ENCODE results near the gene ARHGEF37. TPM values are rescaled to one million over a fixed set of nuclear protein-coding genes. Genes with fewer than 3 reads are reported as not detected.

Gene ARHGEF37
- total RNA-seq, 1 donor from 2014 or later = 4.1 TPM

GRCh38 chr5:149671544-149671943, 90.2 kb downstream of the ARHGEF37 start:
- DNase-seq (ENCODE audit: low read depth) = no peak
- H3K4me3 ChIP-seq (ENCODE audit: low read depth, low read length) = no peak overlapping the region
- H3K36me3 ChIP-seq (ENCODE audit: control insufficient read depth, insufficient read depth, low read length) = no peaks in the 10 kb centered on the region
- TF ChIP-seq CTCF (IDR thresholded peaks at IDR 0.05; ENCODE audit: insufficient read depth, low read length, poor library complexity, severe bottlenecking) = no peak
- H3K27me3 ChIP-seq (ENCODE audit: control insufficient read depth, insufficient read depth, low read length) = peaks cover 2% of the 10 kb centered on the region

- DNase-seq (ENCODE audit: low read depth) = no peak
- Histone ChIP-seq H3K4me3 (ENCODE audit: low read depth, low read length) (no peak overlapping the region), H3K36me3 (ENCODE audit: control insufficient read depth, insufficient read depth, low read length) (no peaks in the 10 kb centered on the region), H3K27me3 (ENCODE audit: control insufficient read depth, insufficient read depth, low read length) (peaks cover 2% of the 10 kb centered on the region)
- no peak for TF ChIP-seq CTCF (IDR thresholded peaks at IDR 0.05; ENCODE audit: insufficient read depth, low read length, poor library complexity, severe bottlenecking)
Observed at GRCh38 chr5:149672701-149673476, 91.6 kb downstream of the ARHGEF37 start.

GRCh38 chr5:149674686-149675085, 93.4 kb downstream of the ARHGEF37 start:
- DNase-seq (ENCODE audit: low read depth) = no peak

GRCh38 chr5:149675610-149676201, 94.4 kb downstream of the ARHGEF37 start:
- peaks cover 2% of the 10 kb centered on the region for H3K27me3 ChIP-seq (ENCODE audit: control insufficient read depth, insufficient read depth, low read length)
- H3K36me3 ChIP-seq (ENCODE audit: control insufficient read depth, insufficient read depth, low read length) = no peaks in the 10 kb centered on the region
- peak; percentile 23 for DNase-seq (ENCODE audit: low read depth)
- TF ChIP-seq CTCF (IDR thresholded peaks at IDR 0.05; ENCODE audit: insufficient read depth, low read length, poor library complexity, severe bottlenecking) = no peak
- no peak overlapping the region for H3K4me3 ChIP-seq (ENCODE audit: low read depth, low read length)

More at GRCh38 chr5:149674686-149675085, 93.4 kb downstream of the ARHGEF37 start:
- no peak for TF ChIP-seq CTCF (IDR thresholded peaks at IDR 0.05; ENCODE audit: insufficient read depth, low read length, poor library complexity, severe bottlenecking)
- Histone ChIP-seq H3K4me3 (ENCODE audit: low read depth, low read length) (no peak overlapping the region), H3K27me3 (ENCODE audit: control insufficient read depth, insufficient read depth, low read length) (peaks cover 2% of the 10 kb centered on the region), H3K36me3 (ENCODE audit: control insufficient read depth, insufficient read depth, low read length) (no peaks in the 10 kb centered on the region)

- no peak for DNase-seq (ENCODE audit: low read depth)
- Histone ChIP-seq H3K36me3 (ENCODE audit: control insufficient read depth, insufficient read depth, low read length) (no peaks in the 10 kb centered on the region), H3K4me3 (ENCODE audit: low read depth, low read length) (no peak overlapping the region), H3K27me3 (ENCODE audit: control insufficient read depth, insufficient read depth, low read length) (peaks cover 6% of the 10 kb centered on the region)
- TF ChIP-seq CTCF (IDR thresholded peaks at IDR 0.05; ENCODE audit: insufficient read depth, low read length, poor library complexity, severe bottlenecking) = no peak
Observed at GRCh38 chr5:149677731-149678130, 96.4 kb downstream of the ARHGEF37 start.

All from kidney epithelial cell (primary cell).